GM10847 (cell line): ENCODE measurements around the gene ZNF324.

ENCODE experiments used
- POLR2A ChIP-seq: IDR thresholded peaks from 2 replicates; pipeline ENCODE4 v1.6.1; 2011; ENCODE audit not compliant: insufficient read length; ENCODE audit errors: extremely low read depth

Gene ZNF324

DNA sequence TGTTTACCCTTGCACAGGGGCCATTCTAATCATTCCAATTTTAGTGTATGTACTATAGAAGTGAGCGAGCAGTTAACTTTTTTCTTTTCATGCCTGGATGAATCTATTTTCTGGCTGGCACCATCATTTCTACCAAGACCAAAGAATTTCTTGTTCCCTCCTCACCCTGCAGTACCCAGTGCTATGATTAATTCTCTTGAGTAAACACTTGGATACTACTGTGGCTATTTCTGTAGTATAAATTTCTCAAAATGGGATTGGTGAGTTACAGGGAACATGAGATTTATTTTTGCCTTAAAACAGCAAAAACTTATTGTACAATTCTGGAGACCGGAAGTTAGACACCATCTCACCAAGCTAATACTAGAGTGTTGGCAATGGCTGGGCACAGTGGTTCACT lies 16.9 kb downstream of the ZNF324 start:
- no peak for TF ChIP-seq POLR2A

DNA sequence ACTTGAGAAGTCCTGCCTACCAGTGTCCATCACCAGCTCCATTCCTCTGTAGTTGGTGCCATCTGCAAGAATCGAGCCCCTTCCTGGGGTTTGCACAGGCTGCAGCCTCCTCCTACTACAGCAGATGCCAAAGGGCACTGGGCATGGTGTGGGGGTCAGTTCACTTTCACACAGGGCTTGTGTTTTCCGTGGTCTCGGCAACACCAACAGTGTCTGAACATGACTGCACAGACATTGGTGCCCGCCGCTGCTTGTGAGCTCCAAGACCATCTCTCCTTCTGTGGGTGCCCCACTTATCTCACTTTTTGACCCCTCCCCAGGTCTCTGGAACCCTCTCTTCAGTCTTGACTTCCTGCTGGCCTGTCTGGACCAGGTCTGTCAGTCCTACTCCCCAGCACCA lies 24.5 kb downstream of the ZNF324 start:
- no peak for TF ChIP-seq POLR2A

DNA sequence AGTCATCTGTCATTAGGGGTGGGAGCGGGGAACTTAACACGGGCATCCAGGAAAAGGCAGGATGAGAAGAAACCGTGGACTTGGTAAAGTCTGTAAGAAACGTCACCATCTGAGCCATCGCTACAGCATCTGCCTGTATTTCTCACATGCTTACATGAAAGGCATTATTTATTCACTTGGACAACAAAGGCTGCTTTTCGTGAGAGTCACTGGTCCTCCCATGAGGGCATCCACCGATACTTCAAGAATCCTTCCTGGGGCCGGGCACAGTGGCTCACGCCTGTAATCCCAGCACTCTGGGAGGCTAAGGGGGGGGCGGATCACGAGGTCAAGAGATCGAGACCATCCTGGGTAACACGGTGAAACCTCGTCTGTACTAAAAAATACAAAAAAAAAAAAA lies 25.4 kb downstream of the ZNF324 start:
- TF ChIP-seq POLR2A = no peak

DNA sequence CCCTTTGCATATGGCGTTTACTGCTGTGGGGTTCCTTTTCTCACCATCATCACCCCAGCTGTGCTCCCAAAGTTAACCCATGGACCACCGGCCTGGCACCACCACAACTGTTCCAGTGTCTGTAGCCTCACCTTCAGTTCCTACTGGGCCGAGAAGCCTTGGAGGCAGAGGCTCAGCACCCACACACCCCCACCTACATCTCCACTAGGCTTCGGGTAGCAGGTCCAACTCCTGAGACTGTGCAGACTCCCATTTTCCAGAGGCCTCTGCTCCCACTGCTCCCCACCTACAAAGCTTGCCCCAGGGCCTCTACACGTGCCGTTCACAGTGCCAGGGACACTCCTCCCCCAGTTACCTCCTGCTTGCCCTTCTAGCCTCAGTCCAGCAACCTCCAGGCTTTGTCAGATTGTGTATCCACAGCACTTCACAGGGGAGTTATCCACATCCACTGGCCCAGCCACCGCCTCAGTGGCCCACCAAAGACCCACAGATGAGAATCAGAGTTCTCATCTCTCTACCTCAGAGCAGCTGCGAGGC lies 30.8 kb downstream of the ZNF324 start:
- no peak for TF ChIP-seq POLR2A

DNA sequence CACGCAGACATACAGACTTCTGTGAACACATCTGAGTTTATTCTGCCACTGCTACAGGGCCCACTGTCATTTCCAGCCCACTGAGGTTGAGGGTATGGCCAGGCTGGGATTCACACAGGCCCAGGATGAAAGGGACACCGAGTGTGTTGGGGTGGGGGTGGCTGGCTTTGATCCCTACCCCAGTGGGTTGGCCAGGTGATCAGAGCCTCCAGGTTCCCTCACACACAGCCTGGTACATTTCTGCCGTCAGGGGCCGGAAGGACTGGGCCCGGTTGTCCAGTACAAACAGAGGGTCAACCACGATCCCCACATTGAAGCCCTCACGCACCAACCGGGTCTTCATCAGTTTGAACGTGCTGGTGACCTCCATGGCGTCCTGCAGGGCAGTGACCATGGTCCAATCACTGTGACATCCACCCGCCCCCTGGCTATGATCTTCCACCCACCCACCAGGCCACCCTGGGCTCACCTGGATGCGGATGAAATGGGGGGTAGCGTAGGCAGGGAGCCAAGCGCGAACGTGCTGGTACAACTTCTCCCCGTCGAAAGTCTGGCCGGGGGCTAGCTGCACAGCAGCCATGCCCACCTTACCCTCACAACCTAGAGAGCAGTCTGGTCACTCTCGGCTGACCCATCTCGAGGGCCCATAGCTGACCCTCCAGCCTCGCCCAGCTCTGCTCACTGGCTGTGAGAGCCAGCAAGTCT lies 31.6 kb downstream of the ZNF324 start:
- no peak for TF ChIP-seq POLR2A

DNA sequence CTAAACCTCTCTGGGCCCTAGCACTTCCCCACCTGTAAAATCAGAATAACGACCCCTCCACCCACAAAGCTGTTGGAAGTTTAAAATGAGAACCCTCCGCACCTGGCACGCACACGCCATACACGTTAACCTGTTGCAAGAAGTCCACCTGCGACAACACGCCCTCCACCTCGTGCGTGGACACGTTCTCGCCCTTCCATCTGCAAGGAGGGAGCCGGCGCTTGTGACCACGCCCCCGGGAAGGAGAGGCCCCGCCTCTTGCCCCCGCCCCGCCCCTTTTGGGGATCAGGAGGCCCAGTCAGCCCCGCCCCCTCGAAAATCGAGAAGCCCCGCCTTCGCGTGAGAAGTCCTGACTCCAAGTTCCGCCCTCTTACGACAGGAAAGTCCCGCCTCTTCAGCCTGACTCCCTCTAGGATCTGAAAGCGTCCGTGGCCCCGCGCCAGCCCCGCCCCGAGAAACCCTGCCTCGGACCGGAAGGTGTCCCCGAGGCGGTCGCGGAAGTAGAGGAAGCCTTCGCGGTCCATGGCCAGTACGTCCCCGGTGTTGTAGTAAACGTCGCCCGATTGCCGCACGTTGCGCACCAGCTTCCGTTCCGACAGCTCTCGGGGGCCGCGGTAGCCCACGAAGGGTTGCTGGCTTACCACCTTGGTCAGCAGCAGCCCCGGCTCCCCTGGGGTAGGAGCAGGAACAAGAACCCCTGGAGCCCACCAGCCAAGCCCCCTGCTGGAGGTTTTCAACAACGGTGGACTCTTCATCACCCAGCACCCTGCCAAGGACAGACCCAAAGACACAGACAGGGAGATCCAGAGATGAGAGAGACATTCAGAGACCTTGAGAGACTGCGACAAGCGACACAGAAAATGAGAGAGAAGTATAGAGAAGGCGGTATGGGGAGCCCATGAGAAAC lies 32.4 kb downstream of the ZNF324 start:
- TF ChIP-seq POLR2A = peak; percentile 38

DNA sequence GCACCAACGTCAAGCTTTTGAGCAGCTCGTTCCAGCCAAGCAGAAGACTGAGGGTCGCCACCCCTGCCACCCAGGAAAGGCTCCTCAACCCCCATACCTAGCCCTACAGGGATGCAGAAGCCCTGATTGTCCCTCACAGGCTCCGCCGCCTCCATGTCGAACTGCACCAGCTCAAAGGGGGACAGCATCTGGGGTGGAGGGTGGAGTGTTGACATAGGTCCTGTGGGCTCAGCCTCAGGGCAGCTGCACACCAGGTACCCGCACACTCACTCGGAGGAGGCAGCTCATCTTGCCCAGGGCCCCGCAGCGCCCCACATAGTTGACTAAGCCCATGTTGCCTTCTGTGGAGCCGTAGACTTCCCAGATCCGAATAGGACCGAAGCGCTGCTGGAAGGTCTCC lies 33.4 kb downstream of the ZNF324 start:
- no peak for TF ChIP-seq POLR2A

DNA sequence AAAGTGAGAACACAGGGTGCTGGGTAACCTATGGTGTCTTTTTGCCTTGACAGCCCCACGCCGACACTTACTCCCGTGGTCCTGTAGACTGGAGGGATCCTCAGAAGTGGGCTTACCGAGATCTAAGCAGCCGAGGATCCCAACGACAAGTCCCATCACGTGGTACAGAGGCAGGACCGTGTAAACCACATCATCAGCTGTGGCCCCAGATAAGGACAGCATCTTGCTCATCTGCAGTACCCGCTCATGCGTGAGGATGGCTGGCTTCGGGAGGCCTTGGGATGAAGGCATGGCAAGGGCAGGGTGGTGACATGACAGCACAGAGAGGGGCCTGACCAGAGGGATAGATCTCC lies 42.8 kb downstream of the ZNF324 start:
- TF ChIP-seq POLR2A = no peak

DNA sequence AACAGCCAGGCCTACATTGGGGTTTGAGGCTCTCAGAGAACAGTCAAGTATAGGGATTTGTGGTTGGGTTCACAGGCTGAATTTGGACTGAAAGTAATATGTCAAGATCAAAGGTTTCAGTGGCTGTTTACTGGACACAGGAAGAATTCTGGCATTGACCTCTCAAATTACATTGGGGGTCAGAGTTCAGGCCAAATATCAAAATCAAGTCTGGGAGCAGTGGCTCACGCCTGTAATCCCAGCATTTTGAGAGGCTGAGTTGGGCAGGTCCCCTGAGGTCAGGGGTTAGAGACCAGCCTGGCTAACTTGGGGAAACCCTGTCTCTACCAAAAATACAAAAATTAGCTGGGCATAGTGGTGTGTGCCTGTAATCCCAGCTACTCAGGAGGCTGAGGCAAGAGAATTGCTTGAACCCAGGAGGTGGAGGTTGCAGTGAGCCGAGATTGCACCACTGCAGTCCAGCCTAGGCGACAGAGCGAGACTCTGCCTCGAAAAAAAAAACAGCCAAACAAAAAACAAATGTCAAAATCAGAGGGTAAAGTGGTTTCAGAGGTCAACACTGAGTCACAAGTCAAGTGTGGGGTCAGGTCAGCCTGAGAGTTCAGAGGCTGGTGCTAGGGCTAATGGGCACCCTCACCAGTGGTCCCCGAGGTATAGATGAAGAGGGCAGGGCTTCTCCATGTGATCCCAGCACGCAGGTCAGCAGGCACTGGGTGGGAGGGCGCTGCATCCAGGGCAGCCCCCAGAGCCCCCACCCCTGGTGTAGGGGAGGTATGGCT lies 43.4 kb downstream of the ZNF324 start:
- TF ChIP-seq POLR2A = no peak

DNA sequence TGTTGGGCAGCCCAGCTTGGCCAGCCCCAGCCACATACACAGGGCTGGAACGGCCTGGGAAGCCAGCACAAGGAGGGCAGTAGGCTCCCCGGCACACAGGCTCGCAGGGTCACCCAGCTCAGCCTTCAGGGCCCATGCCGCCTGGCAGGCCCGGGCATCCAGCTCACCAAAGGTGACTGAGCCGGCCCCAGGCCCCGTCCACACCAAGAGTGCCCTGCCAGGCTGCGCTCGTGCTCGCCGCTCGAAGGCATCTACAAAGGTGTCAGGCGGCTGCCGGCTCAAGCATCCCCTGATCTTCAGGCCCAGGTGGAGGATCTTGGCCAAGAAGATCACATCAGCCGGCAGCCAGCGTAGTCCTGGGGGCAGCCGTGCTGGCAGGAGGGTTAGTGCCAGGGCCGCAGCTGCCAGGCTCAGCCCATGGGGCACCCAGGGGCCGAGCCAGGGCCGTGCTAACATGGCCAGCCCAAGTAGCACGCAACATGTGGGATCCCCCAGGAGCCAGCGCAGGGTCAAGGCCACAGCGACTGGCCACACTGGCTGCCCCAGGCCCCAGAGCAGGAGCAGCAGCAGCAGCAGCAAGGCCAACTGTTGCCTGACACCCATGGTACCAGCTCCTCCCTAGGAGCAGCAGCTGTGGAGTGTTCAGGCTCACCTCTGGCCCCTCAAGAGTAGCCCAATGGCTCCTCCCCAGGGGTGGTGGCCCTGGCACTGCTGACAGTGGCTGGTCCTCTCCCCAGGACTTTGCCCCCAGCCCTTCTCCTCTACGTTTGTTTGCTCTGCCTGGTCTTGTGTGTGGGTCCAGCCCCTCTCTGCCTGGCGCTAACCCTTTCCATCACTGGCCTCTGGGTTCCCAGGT lies 44.7 kb downstream of the ZNF324 start, which contains the start of gene SLC27A5:
Gene SLC27A5 (minus strand): TSS at position 640 of the 856 bp plus-strand sequence. CDS start 37 bp downstream, at position 603.
- no peak for TF ChIP-seq POLR2A

DNA sequence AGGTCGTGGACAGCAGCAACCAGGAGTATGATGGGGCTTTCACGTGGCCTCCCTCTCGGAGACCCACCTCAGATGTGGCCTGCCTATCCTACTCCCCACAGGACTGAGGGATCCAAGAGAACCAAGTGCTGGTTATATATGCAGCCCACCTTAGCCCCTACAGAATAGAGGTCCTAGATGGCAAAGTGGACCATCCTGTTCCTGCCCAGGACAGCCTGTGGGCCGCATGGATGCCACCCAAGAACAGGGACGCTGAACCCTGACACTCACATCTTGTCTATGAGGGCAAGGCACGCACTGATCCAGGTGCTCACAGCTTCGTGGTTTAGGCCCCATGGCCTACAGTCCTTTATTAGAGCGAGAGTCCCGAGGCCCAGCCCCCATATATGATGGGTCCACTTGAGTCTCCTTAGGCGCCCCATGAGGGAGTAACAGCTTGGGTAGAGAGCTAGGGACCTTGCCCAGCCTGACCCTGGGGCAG lies 46.4 kb downstream of the ZNF324 start:
- no peak for TF ChIP-seq POLR2A

DNA sequence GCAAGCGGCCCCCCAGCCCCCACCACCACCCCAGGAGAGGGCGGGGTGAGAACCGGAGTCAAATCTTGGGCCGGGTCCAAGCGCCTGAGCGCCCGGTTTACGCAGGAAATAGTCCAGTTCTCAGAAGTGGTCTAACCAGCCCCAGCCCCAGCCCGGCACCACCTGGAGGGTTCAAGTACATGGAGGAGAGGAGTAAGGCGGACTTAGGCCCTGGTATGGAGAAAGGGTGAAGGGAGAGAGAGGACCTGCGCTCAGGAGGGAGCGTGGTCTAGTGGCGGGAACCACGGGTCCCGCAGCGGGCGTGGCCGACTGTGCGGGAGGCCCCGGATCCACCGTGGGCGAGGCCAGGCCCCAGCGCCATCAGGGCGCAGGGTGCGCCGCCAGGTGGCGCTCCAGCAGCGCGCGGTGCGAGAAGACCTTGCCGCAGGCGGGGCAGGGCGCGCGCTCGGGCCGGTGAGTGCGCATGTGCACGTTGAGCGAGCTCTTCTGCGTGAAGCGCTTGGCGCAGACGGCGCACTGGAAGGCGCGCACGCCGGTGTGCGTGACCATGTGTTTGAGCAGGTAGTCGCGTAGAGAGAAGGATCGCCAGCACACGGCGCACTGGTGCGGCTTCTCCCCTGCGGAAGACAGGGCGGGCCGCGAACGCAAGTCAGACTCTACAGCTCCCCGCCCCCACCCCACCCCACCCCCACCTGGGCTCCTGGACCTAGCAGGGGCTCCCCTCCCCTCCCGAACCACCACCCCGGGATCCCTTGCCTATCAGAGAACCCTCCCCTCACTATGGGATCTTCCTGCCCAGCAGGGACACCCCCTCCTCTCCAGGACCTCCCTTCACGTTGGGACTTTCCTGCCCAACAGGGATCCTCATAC lies 47.0 kb downstream of the ZNF324 start:
- TF ChIP-seq POLR2A = peak; percentile 67

DNA sequence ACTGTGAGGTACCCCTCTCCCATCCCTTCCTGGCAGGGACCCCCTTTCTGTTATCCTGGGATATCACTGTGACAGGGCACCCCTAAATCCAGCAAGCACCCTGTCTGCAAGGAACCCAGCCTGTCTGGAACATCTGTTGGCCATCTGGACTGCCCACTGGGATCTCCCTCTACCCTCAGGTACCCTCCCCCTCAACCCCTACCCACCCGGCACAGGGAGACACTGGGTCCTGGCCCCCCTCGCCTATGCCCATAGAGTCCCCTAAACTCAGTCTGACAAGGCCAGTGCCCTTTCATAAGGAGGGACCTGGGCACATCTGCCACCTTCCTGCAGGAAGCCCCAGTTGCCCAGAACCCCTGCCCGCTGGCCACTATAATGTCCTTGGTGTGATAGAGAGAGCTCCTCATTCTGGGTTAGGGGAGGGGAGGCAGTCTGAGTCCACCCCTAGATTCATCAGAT lies 47.7 kb downstream of the ZNF324 start:
- TF ChIP-seq POLR2A = no peak
